ENCODE results near the gene HDAC7.

The HDAC7 gene

GRCh38 chr12:47758834-47759690, 60.6 kb downstream of the HDAC7 start, which contains the start of gene RAPGEF3:
Gene RAPGEF3, minus strand, starts transcription at chr12:47758880. Its CDS starts 324 bp downstream, at chr12:47758556.
- no peak for DNase-seq (ENCODE audit: low read depth)

- DNase-seq (ENCODE audit: low read depth) = no peak
Observed at GRCh38 chr12:47758584-47758833, 61.2 kb downstream of the HDAC7 start.

GRCh38 chr12:47757840-47758583, 61.7 kb downstream of the HDAC7 start:
- no peak for DNase-seq (ENCODE audit: low read depth)

- DNase-seq (ENCODE audit: low read depth) = no peak
Observed at GRCh38 chr12:47757364-47757839, 62.3 kb downstream of the HDAC7 start.

GRCh38 chr12:47755655-47756562, 63.8 kb downstream of the HDAC7 start:
- no peak for DNase-seq (ENCODE audit: low read depth)

- no peak for DNase-seq (ENCODE audit: low read depth)
Observed at GRCh38 chr12:47754881-47755280, 64.8 kb downstream of the HDAC7 start.

- DNase-seq (ENCODE audit: low read depth) = no peak
Observed at GRCh38 chr12:47754126-47754525, 65.6 kb downstream of the HDAC7 start.

- no peak for DNase-seq (ENCODE audit: low read depth)
Observed at GRCh38 chr12:47753021-47754001, 66.4 kb downstream of the HDAC7 start.

GRCh38 chr12:47752552-47752951, 67.2 kb downstream of the HDAC7 start:
- no peak for DNase-seq (ENCODE audit: low read depth)

- no peak for DNase-seq (ENCODE audit: low read depth)
Observed at GRCh38 chr12:47752121-47752520, 67.6 kb downstream of the HDAC7 start.

- no peak for DNase-seq (ENCODE audit: low read depth)
Observed at GRCh38 chr12:47751561-47751960, 68.1 kb downstream of the HDAC7 start.

GRCh38 chr12:47750916-47751470, 68.7 kb downstream of the HDAC7 start:
- no peak for DNase-seq (ENCODE audit: low read depth)

GRCh38 chr12:47750229-47750798, 69.4 kb downstream of the HDAC7 start:
- DNase-seq (ENCODE audit: low read depth) = no peak

- no peak for DNase-seq (ENCODE audit: low read depth)
Observed at GRCh38 chr12:47748899-47749298, 70.8 kb downstream of the HDAC7 start.

GRCh38 chr12:47748507-47748828, 71.2 kb downstream of the HDAC7 start:
- no peak for DNase-seq (ENCODE audit: low read depth)

- DNase-seq (ENCODE audit: low read depth) = no peak
Observed at GRCh38 chr12:47747596-47748506, 71.9 kb downstream of the HDAC7 start.

GRCh38 chr12:47747126-47747525, 72.6 kb downstream of the HDAC7 start:
- no peak for DNase-seq (ENCODE audit: low read depth)

GRCh38 chr12:47746523-47746922, 73.2 kb downstream of the HDAC7 start:
- no peak for DNase-seq (ENCODE audit: low read depth)

GRCh38 chr12:47746073-47746472, 73.6 kb downstream of the HDAC7 start:
- no peak for DNase-seq (ENCODE audit: low read depth)

Data from stimulated activated CD8-positive, alpha-beta memory T cell treated with anti-CD3 and anti-CD28 coated beads, Interleukin-7, amount 100 ng/mL, for 24 hours (primary cell).